Stimulated activated memory B cell treated with anti-CD40 and anti-IgM and Interleukin-4, amounts not matched to agents 10 μg/mL and 1 μg/mL and 100 μg/mL, for 72 hours (primary cell): ENCODE results near the gene SGIP1.

ENCODE experiments used
- ATAC-seq: fragments of 150-1000 bp; cut with Tn5 transposase; 2 replicates; pipeline ENCODE4 v1.10.0; 2021
- H3K27ac Mint-ChIP-seq: one replicate; pipeline ENCODE4 v1.8.0; 2022; ENCODE audit warnings: mild to moderate bottlenecking, mixed read lengths
- H3K27me3 Mint-ChIP-seq: one replicate; pipeline ENCODE4 v1.8.0; 2022; ENCODE audit warnings: mixed read lengths
- H3K36me3 Mint-ChIP-seq: one replicate; pipeline ENCODE4 v1.8.0; 2022; ENCODE audit warnings: mixed read lengths
- H3K4me1 Mint-ChIP-seq: one replicate; pipeline ENCODE4 v1.8.0; 2022; ENCODE audit warnings: mixed read lengths
- H3K4me3 Mint-ChIP-seq: one replicate; pipeline ENCODE4 v1.8.0; 2022; ENCODE audit warnings: mild to moderate bottlenecking, moderate library complexity, mixed read lengths
- H3K9me3 Mint-ChIP-seq: one replicate; pipeline ENCODE4 v1.8.0; 2022; ENCODE audit warnings: mixed read lengths

SGIP1 gene

GRCh38 chr1:66757722-66758240, 223.8 kb downstream of the SGIP1 start:
- H3K4me3 Mint-ChIP-seq = no peak overlapping the region
- H3K4me1 Mint-ChIP-seq = peaks cover 12% of the 10 kb centered on the region
- H3K27me3 Mint-ChIP-seq = peaks cover 7% of the 10 kb centered on the region

GRCh38 chr1:66758241-66758755, 224.3 kb downstream of the SGIP1 start:
- Mint-ChIP-seq H3K4me3 (no peak overlapping the region), H3K36me3 (no peaks in the 10 kb centered on the region), H3K9me3 (no peaks in the 10 kb centered on the region), H3K4me1 (peaks cover 8% of the 10 kb centered on the region), H3K27me3 (peaks cover 2% of the 10 kb centered on the region), H3K27ac (no peak overlapping the region)
- ATAC-seq = peak; percentile 86

More at GRCh38 chr1:66757722-66758240, 223.8 kb downstream of the SGIP1 start:
- no peaks in the 10 kb centered on the region for H3K36me3 Mint-ChIP-seq
- no peak overlapping the region for H3K27ac Mint-ChIP-seq
- no peak for ATAC-seq
- H3K9me3 Mint-ChIP-seq = no peaks in the 10 kb centered on the region

- ATAC-seq = no peak
- H3K9me3 Mint-ChIP-seq = no peaks in the 10 kb centered on the region
- H3K4me1 Mint-ChIP-seq = peaks cover 8% of the 10 kb centered on the region
- no peaks in the 10 kb centered on the region for H3K27me3 Mint-ChIP-seq
- H3K36me3 Mint-ChIP-seq = no peaks in the 10 kb centered on the region
- H3K4me3 Mint-ChIP-seq = no peak overlapping the region
- no peak overlapping the region for H3K27ac Mint-ChIP-seq
Observed at GRCh38 chr1:66760506-66760905, 226.6 kb downstream of the SGIP1 start.

GRCh38 chr1:66761221-66761620, 227.3 kb downstream of the SGIP1 start:
- ATAC-seq = no peak
- no peaks in the 10 kb centered on the region for H3K36me3 Mint-ChIP-seq
- H3K4me3 Mint-ChIP-seq = no peak overlapping the region
- H3K27ac Mint-ChIP-seq = no peak overlapping the region
- H3K9me3 Mint-ChIP-seq = no peaks in the 10 kb centered on the region
- H3K4me1 Mint-ChIP-seq = peaks cover 8% of the 10 kb centered on the region
- no peaks in the 10 kb centered on the region for H3K27me3 Mint-ChIP-seq

GRCh38 chr1:66764994-66765578, 231.1 kb downstream of the SGIP1 start:
- Mint-ChIP-seq H3K4me3 (no peak overlapping the region), H3K36me3 (no peaks in the 10 kb centered on the region), H3K4me1 (no peaks in the 10 kb centered on the region), H3K27ac (no peak overlapping the region), H3K9me3 (no peaks in the 10 kb centered on the region), H3K27me3 (no peaks in the 10 kb centered on the region)
- ATAC-seq = no peak

- Mint-ChIP-seq H3K27ac (no peak overlapping the region), H3K27me3 (no peaks in the 10 kb centered on the region), H3K4me1 (no peaks in the 10 kb centered on the region), H3K36me3 (no peaks in the 10 kb centered on the region), H3K4me3 (no peak overlapping the region), H3K9me3 (no peaks in the 10 kb centered on the region)
- no peak for ATAC-seq
Observed at GRCh38 chr1:66767626-66768025, 233.7 kb downstream of the SGIP1 start.

- Mint-ChIP-seq H3K36me3 (no peaks in the 10 kb centered on the region), H3K4me3 (no peak overlapping the region), H3K9me3 (no peaks in the 10 kb centered on the region), H3K27ac (no peak overlapping the region), H3K4me1 (no peaks in the 10 kb centered on the region), H3K27me3 (no peaks in the 10 kb centered on the region)
- no peak for ATAC-seq
Observed at GRCh38 chr1:66768965-66769364, 235.0 kb downstream of the SGIP1 start.

GRCh38 chr1:66769512-66770229, 235.7 kb downstream of the SGIP1 start:
- Mint-ChIP-seq H3K27ac (no peak overlapping the region), H3K27me3 (no peaks in the 10 kb centered on the region), H3K9me3 (no peaks in the 10 kb centered on the region), H3K4me3 (no peak overlapping the region), H3K4me1 (no peaks in the 10 kb centered on the region), H3K36me3 (no peaks in the 10 kb centered on the region)
- ATAC-seq = no peak

GRCh38 chr1:66770240-66770639, 236.3 kb downstream of the SGIP1 start:
- Mint-ChIP-seq H3K4me3 (no peak overlapping the region), H3K27me3 (peaks cover 2% of the 10 kb centered on the region), H3K27ac (no peak overlapping the region), H3K9me3 (no peaks in the 10 kb centered on the region), H3K4me1 (no peaks in the 10 kb centered on the region), H3K36me3 (no peaks in the 10 kb centered on the region)
- ATAC-seq = no peak

GRCh38 chr1:66770694-66771093, 236.7 kb downstream of the SGIP1 start:
- no peak for ATAC-seq
- Mint-ChIP-seq H3K36me3 (no peaks in the 10 kb centered on the region), H3K27me3 (peaks cover 6% of the 10 kb centered on the region), H3K27ac (no peak overlapping the region), H3K4me1 (no peaks in the 10 kb centered on the region), H3K9me3 (no peaks in the 10 kb centered on the region), H3K4me3 (no peak overlapping the region)

- ATAC-seq = no peak
- Mint-ChIP-seq H3K4me1 (no peaks in the 10 kb centered on the region), H3K4me3 (no peak overlapping the region), H3K36me3 (no peaks in the 10 kb centered on the region), H3K9me3 (no peaks in the 10 kb centered on the region), H3K27me3 (peaks cover 11% of the 10 kb centered on the region), H3K27ac (no peak overlapping the region)
Observed at GRCh38 chr1:66773227-66773626, 239.3 kb downstream of the SGIP1 start.

- Mint-ChIP-seq H3K4me3 (no peak overlapping the region), H3K36me3 (no peaks in the 10 kb centered on the region), H3K4me1 (no peaks in the 10 kb centered on the region), H3K27me3 (peaks cover 18% of the 10 kb centered on the region), H3K9me3 (no peaks in the 10 kb centered on the region), H3K27ac (no peak overlapping the region)
- no peak for ATAC-seq
Observed at GRCh38 chr1:66774438-66774837, 240.5 kb downstream of the SGIP1 start.

- H3K27ac Mint-ChIP-seq = no peak overlapping the region
- H3K36me3 Mint-ChIP-seq = no peaks in the 10 kb centered on the region
- peaks cover 4% of the 10 kb centered on the region for H3K9me3 Mint-ChIP-seq
- no peaks in the 10 kb centered on the region for H3K4me1 Mint-ChIP-seq
- no peak for ATAC-seq
- no peak overlapping the region for H3K4me3 Mint-ChIP-seq
- H3K27me3 Mint-ChIP-seq = peaks cover 27% of the 10 kb centered on the region
Observed at GRCh38 chr1:66775646-66776045, 241.7 kb downstream of the SGIP1 start.

GRCh38 chr1:66777831-66778230, 243.9 kb downstream of the SGIP1 start:
- Mint-ChIP-seq H3K4me1 (no peaks in the 10 kb centered on the region), H3K9me3 (peaks cover 4% of the 10 kb centered on the region), H3K27me3 (peaks cover 27% of the 10 kb centered on the region), H3K4me3 (no peak overlapping the region), H3K36me3 (no peaks in the 10 kb centered on the region), H3K27ac (no peak overlapping the region)
- no peak for ATAC-seq

- Mint-ChIP-seq H3K27ac (no peak overlapping the region), H3K9me3 (peaks cover 4% of the 10 kb centered on the region), H3K4me1 (no peaks in the 10 kb centered on the region), H3K27me3 (peaks cover 27% of the 10 kb centered on the region), H3K4me3 (no peak overlapping the region), H3K36me3 (no peaks in the 10 kb centered on the region)
- no peak for ATAC-seq
Observed at GRCh38 chr1:66778266-66778665, 244.3 kb downstream of the SGIP1 start.

- H3K9me3 Mint-ChIP-seq = peaks cover 4% of the 10 kb centered on the region
- no peak overlapping the region for H3K27ac Mint-ChIP-seq
- H3K36me3 Mint-ChIP-seq = no peaks in the 10 kb centered on the region
- no peaks in the 10 kb centered on the region for H3K4me1 Mint-ChIP-seq
- ATAC-seq = no peak
- peaks cover 27% of the 10 kb centered on the region for H3K27me3 Mint-ChIP-seq
- no peak overlapping the region for H3K4me3 Mint-ChIP-seq
Observed at GRCh38 chr1:66778969-66779368, 245.0 kb downstream of the SGIP1 start.
